Cortex of kidney (tissue), 1 donor: ENCODE measurements around the gene ABCD1.
"Not testable (repeated sequence)": the region's sequence is repeated elsewhere in the genome, so short reads cannot be mapped to it uniquely, and the experiment has no call there.

ENCODE experiments used
- DNase-seq: peaks from one replicate; lab custom pipeline; 2025; lab: John Stamatoyannopoulos, UW

Gene ABCD1

GRCh38 chrX:153734871-153735270 is 10.2 kb downstream of the ABCD1 start:
- no peak for DNase-seq

- DNase-seq = no peak
These were observed 10.6 kb downstream of the ABCD1 start for GRCh38 chrX:153735274-153735673.

GRCh38 chrX:153736071-153736820 is 11.6 kb downstream of the ABCD1 start:
- no peak for DNase-seq

- DNase-seq = no peak
These were observed 12.3 kb downstream of the ABCD1 start for GRCh38 chrX:153736871-153737441.

GRCh38 chrX:153738056-153738605 is 13.5 kb downstream of the ABCD1 start:
- DNase-seq = no peak

- no peak for DNase-seq
These were observed 15.3 kb downstream of the ABCD1 start for GRCh38 chrX:153739754-153740486.

GRCh38 chrX:153740631-153741222 is 16.1 kb downstream of the ABCD1 start:
- no peak for DNase-seq

- DNase-seq = no peak
These were observed 16.8 kb downstream of the ABCD1 start for GRCh38 chrX:153741446-153741845.

- not testable (repeated sequence) for DNase-seq
These were observed 17.5 kb downstream of the ABCD1 start for GRCh38 chrX:153742111-153742510.

- not testable (repeated sequence) for DNase-seq
These were observed 18.3 kb downstream of the ABCD1 start for GRCh38 chrX:153742796-153743467.

- not testable (repeated sequence) for DNase-seq
These were observed 19.0 kb downstream of the ABCD1 start for GRCh38 chrX:153743468-153744209.

GRCh38 chrX:153744210-153745066 is 19.8 kb downstream of the ABCD1 start:
- DNase-seq = no peak

GRCh38 chrX:153745067-153745433 is 20.4 kb downstream of the ABCD1 start:
- DNase-seq = not testable (repeated sequence)

- DNase-seq = no peak
These were observed 21.7 kb downstream of the ABCD1 start for GRCh38 chrX:153746359-153746758.

GRCh38 chrX:153746991-153747390 is 22.3 kb downstream of the ABCD1 start:
- DNase-seq = not testable (repeated sequence)

GRCh38 chrX:153749017-153749416 is 24.4 kb downstream of the ABCD1 start:
- not testable (repeated sequence) for DNase-seq

- DNase-seq = no peak
These were observed 25.6 kb downstream of the ABCD1 start for GRCh38 chrX:153750127-153750774.

- DNase-seq = no peak
These were observed 30.5 kb downstream of the ABCD1 start for GRCh38 chrX:153755136-153755535.

GRCh38 chrX:153761863-153762262 is 37.2 kb downstream of the ABCD1 start:
- no peak for DNase-seq
